BE2C (cell line): Measurements from ENCODE around the gene TSPAN14.

Source experiments
- DNase-seq: peaks from one replicate; pipeline ENCODE4 v3.0.0-alpha.2; 2020
- H3K27me3 ChIP-seq: fragments of 250-450 bp; sonication (Bioruptor Pico); 2 replicates; pipeline ENCODE4 v1.5.1; 2020; ENCODE audit warnings: mild to moderate bottlenecking
- H3K36me3 ChIP-seq: fragments of 250-450 bp; sonication (Bioruptor Pico); 2 replicates; pipeline ENCODE4 v1.5.1; 2020; ENCODE audit warnings: mild to moderate bottlenecking
- H3K4me1 ChIP-seq: fragments of 250-450 bp; sonication (Bioruptor Pico); 2 replicates; pipeline ENCODE4 v1.5.1; 2020
- H3K4me3 ChIP-seq: 2 replicates; pipeline ENCODE4 v1.5.1; 2011; ENCODE audit warnings: low read depth, low read length
- H3K9me3 ChIP-seq: fragments of 250-450 bp; sonication (Bioruptor Pico); 2 replicates; pipeline ENCODE4 v1.5.1; 2020
- TF ChIP-seq, protein P1 (sequence below): IDR thresholded peaks from 2 replicates; pipeline ENCODE4 v1.5.1; 2012; ENCODE audit warnings: mild to moderate bottlenecking, low read depth, low read length

TSPAN14 gene

DNA sequence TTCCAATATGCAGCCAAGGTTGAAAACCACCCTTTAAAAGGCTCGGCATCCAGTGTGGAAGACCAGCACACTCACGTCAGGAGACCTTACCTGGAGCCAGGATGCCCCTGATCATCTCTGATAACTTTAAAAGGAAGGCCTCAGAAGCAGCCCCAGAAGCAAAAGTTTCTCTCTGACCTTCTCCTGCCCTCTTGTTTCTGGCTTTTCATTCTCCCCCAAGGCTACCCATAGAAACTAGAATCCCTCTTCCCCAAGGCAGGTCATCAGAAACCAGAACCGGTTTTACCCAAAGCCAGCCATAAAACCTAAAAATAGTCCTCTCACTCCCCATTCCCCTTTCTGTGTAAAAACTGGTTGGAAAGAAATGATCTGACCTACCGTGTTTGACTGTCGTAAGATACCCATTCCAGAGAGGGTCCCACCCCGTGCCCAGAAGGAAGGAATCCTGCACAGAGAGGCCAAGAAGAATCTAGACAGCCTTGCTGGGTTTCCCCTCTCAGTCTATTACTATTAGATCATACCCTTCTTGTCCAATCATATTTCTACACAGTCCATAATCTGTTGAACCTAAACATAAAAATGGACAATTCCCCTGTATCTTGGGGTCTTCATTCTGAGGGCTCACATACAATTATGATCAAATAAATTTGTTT is 17.5 kb upstream of the TSPAN14 start:
- no peak for DNase-seq
- Histone ChIP-seq H3K4me3 (no peak overlapping the region), H3K9me3 (no peaks in the 10 kb centered on the region), H3K27me3 (no peaks in the 10 kb centered on the region), H3K4me1 (no peaks in the 10 kb centered on the region), H3K36me3 (no peaks in the 10 kb centered on the region; the same call in 1 of the 2 replicates)
- TF ChIP-seq, protein P1, sequence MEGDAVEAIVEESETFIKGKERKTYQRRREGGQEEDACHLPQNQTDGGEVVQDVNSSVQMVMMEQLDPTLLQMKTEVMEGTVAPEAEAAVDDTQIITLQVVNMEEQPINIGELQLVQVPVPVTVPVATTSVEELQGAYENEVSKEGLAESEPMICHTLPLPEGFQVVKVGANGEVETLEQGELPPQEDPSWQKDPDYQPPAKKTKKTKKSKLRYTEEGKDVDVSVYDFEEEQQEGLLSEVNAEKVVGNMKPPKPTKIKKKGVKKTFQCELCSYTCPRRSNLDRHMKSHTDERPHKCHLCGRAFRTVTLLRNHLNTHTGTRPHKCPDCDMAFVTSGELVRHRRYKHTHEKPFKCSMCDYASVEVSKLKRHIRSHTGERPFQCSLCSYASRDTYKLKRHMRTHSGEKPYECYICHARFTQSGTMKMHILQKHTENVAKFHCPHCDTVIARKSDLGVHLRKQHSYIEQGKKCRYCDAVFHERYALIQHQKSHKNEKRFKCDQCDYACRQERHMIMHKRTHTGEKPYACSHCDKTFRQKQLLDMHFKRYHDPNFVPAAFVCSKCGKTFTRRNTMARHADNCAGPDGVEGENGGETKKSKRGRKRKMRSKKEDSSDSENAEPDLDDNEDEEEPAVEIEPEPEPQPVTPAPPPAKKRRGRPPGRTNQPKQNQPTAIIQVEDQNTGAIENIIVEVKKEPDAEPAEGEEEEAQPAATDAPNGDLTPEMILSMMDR, result no peak

DNA sequence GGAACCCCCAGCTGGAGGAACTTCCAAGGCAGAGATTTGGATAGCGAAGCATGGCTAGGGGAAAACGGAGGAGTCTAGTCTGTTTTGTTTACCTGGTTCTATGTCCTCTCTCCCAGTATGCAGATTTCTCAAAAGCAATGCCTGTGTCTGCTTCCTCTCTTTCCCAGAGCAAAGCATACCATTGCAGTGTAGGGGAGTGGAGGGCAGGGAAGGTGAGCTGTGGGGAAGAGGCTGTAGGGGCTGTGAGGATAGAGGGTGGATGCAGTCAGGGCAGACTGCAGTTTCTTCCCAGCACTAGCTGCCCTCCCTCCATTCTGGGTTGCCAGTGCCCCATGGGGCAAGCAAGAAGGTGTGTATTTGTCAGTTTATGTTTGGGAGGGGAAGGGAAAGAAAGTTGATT is 16.9 kb upstream of the TSPAN14 start:
- no peaks in the 10 kb centered on the region for H3K9me3 ChIP-seq
- DNase-seq, result no peak
- no peaks in the 10 kb centered on the region for H3K27me3 ChIP-seq
- no peaks in the 10 kb centered on the region; the same call in 1 of the 2 replicates for H3K36me3 ChIP-seq
- no peaks in the 10 kb centered on the region for H3K4me1 ChIP-seq
- TF ChIP-seq, protein P1, result no peak
- no peak overlapping the region for H3K4me3 ChIP-seq

DNA sequence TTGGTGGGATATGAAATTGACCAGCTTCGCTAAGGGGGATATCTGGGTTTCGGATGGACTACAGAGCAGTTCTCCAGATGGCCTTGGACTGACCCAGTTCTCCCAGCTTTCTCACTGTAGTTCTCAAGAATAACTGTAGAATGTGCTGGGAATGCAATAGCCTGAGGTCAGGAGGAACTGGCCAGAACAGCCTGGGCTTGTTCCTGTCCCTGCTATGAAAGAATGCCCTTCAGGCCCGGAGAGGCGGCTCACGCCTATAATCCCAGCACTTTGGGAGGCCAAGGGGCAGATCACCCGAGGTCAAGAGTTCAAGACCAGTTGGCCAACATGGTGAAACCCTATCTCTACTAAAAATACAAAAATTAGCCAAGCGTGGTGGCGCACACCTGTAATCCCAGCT is 12.3 kb upstream of the TSPAN14 start:
- no peaks in the 10 kb centered on the region for H3K9me3 ChIP-seq
- TF ChIP-seq, protein P1, result no peak
- DNase-seq, result no peak
- H3K4me1 ChIP-seq, result peaks cover 12% of the 10 kb centered on the region
- no peaks in the 10 kb centered on the region for H3K36me3 ChIP-seq
- H3K4me3 ChIP-seq, result no peak overlapping the region
- no peaks in the 10 kb centered on the region for H3K27me3 ChIP-seq

DNA sequence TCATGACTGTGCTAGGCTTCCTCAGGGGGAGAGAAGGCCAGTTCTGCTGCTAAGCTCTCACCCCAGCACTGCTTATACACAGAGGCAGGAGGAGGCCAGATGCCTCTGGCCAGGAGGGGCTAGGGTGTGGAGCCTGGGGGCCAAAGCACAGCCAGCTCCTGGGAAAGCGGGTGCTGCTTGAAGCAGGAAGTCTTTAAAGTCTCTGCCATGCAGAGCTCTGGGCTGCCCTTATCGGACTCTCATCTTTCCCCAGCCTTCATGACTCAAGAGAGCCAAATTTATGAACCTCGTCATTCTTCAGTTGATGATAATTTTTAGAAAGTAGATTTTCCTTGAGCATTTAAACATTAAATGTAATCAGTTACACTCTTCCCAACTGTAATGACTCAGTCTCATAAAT is 11.2 kb upstream of the TSPAN14 start:
- Histone ChIP-seq H3K4me1 (peaks cover 12% of the 10 kb centered on the region), H3K27me3 (no peaks in the 10 kb centered on the region), H3K4me3 (no peak overlapping the region), H3K9me3 (no peaks in the 10 kb centered on the region), H3K36me3 (no peaks in the 10 kb centered on the region)
- DNase-seq, result peak; percentile 46
- TF ChIP-seq, protein P1, result no peak

DNA sequence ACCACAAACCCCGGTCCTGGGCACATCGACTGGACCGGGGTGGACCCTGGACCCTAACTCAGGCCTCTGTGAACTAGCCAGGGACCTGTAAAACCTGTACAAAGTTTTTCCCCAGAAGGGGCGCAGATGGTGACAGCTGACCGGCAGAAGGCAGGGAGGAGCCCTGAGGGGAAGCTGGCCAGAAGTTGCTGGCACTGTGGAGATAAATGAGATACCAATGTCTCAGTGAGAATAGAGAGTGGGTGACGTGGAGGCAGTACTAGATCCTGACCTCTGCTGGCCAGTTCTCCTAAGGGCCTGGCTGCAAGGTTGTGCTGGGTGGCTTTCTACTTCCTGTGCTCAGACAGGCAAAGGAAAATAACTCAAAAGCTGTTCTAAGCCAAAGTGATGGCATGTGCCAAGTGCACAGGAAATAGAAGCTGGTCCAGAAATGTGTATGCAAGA is 10.6 kb upstream of the TSPAN14 start:
- no peaks in the 10 kb centered on the region for H3K27me3 ChIP-seq
- no peak overlapping the region for H3K4me3 ChIP-seq
- no peaks in the 10 kb centered on the region for H3K36me3 ChIP-seq
- peaks cover 12% of the 10 kb centered on the region for H3K4me1 ChIP-seq
- TF ChIP-seq, protein P1, result peak; percentile 59
- H3K9me3 ChIP-seq, result no peaks in the 10 kb centered on the region
- peak; percentile 58 for DNase-seq

DNA sequence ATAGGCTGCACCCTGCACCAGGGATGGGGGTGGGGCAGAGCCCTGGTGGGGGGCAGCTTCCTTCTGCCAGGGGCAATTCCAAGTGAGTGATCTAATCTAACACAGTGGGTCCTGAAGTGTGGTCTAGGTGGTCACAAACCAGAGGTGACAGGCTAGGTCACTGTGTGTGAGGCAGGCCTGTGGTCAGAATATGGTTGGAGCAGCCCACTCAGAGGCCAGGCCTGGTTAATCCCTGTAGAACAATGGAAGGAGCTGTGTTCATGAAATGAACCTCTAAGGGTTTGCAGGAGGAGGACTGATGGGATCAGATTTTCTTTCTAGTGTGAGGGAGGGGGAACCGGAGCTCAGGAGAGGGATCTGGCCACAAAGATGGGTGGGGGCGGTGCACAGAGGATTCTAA is 10.0 kb upstream of the TSPAN14 start:
- no peaks in the 10 kb centered on the region for H3K9me3 ChIP-seq
- no peaks in the 10 kb centered on the region for H3K36me3 ChIP-seq
- no peak for DNase-seq
- no peaks in the 10 kb centered on the region for H3K27me3 ChIP-seq
- H3K4me1 ChIP-seq, result peaks cover 12% of the 10 kb centered on the region
- H3K4me3 ChIP-seq, result no peak overlapping the region
- TF ChIP-seq, protein P1, result no peak
